Endothelial cell of umbilical vein (primary cell): Measurements from ENCODE around the gene TMEM234.

ENCODE experiments used
- EZH2 ChIP-seq: IDR thresholded peaks from 2 replicates; pipeline ENCODE4 v1.6.1; 2012; ENCODE audit warnings: borderline replicate concordance, low read depth, mild to moderate bottlenecking, moderate library complexity, low read length, inconsistent platforms; ENCODE audit not compliant: severe bottlenecking
- FOS ChIP-seq: IDR thresholded peaks from 2 replicates; pipeline ENCODE4 v1.6.1; 2011; ENCODE audit warnings: mild to moderate bottlenecking, low read length, moderate library complexity, borderline replicate concordance; ENCODE audit not compliant: insufficient read depth
- GATA2 ChIP-seq: IDR thresholded peaks from 2 replicates; pipeline ENCODE4 v1.7.0; 2011; ENCODE audit warnings: low read depth, mild to moderate bottlenecking, moderate library complexity, mixed read lengths, low read length; ENCODE audit not compliant: insufficient read length, insufficient read depth
- JUN ChIP-seq: IDR thresholded peaks from 2 replicates; pipeline ENCODE4 v1.6.1; 2011; ENCODE audit warnings: borderline replicate concordance, low read depth; ENCODE audit not compliant: insufficient read length, insufficient read depth
- POLR2A ChIP-seq: IDR thresholded peaks from 2 replicates; pipeline ENCODE4 v1.6.1; 2012; ENCODE audit warnings: low read depth, mild to moderate bottlenecking, control low read depth, low read length
- POLR2AphosphoS5 ChIP-seq: IDR thresholded peaks from 2 replicates; pipeline ENCODE4 v1.6.1; 2012; ENCODE audit warnings: low read depth, mild to moderate bottlenecking, control low read depth, low read length, moderate library complexity; ENCODE audit not compliant: insufficient read depth
- TF ChIP-seq, protein P1 (sequence below), 2 donors: IDR thresholded peaks; 1 replicate in 1 of 2; 2 replicates in 1 of 2; pipeline ENCODE4 v1.5.1; 2011; ENCODE audit warnings: low read length in 2 of 2, mild to moderate bottlenecking in 2 of 2, moderate library complexity in 2 of 2, control low read depth in 1 of 2, inconsistent platforms in 1 of 2, low read depth in 1 of 2; ENCODE audit not compliant: insufficient read depth in 1 of 2; ENCODE audit errors: extremely low read depth in 1 of 2
- TF ChIP-seq, protein P2 (sequence below): IDR thresholded peaks from 2 replicates; pipeline ENCODE4 v1.6.1; 2011; ENCODE audit not compliant: insufficient read depth, insufficient read length

GRCh38 chr1:32179443-32180185 is 42.5 kb downstream of the TMEM234 start, which contains the start of gene TXLNA:
- TF ChIP-seq, protein P1, sequence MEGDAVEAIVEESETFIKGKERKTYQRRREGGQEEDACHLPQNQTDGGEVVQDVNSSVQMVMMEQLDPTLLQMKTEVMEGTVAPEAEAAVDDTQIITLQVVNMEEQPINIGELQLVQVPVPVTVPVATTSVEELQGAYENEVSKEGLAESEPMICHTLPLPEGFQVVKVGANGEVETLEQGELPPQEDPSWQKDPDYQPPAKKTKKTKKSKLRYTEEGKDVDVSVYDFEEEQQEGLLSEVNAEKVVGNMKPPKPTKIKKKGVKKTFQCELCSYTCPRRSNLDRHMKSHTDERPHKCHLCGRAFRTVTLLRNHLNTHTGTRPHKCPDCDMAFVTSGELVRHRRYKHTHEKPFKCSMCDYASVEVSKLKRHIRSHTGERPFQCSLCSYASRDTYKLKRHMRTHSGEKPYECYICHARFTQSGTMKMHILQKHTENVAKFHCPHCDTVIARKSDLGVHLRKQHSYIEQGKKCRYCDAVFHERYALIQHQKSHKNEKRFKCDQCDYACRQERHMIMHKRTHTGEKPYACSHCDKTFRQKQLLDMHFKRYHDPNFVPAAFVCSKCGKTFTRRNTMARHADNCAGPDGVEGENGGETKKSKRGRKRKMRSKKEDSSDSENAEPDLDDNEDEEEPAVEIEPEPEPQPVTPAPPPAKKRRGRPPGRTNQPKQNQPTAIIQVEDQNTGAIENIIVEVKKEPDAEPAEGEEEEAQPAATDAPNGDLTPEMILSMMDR (IDR thresholded peaks at IDR 0.05; ENCODE audit: extremely low read depth in 1 of 2, insufficient read depth in 1 of 2, low read depth in 1 of 2, low read length in 2 of 2): peak in 1 of 2 donors; percentile 29
- TF ChIP-seq POLR2A: peak; percentile 78
- TF ChIP-seq POLR2AphosphoS5: peak; percentile 51
- no peak for TF ChIP-seq EZH2
- TF ChIP-seq FOS: no peak
- TF ChIP-seq, protein P2, sequence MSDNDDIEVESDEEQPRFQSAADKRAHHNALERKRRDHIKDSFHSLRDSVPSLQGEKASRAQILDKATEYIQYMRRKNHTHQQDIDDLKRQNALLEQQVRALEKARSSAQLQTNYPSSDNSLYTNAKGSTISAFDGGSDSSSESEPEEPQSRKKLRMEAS: no peak
- no peak for TF ChIP-seq GATA2
- TF ChIP-seq JUN: no peak
